ENCODE measurements around the gene USF1. TPM values are rescaled to one million over a fixed set of nuclear protein-coding genes. Genes with fewer than 3 reads are reported as not detected.

USF1 gene
- total RNA-seq, 4 donors from 2014 or later = 40.1 to 81.4 (median 74.9) TPM

DNA sequence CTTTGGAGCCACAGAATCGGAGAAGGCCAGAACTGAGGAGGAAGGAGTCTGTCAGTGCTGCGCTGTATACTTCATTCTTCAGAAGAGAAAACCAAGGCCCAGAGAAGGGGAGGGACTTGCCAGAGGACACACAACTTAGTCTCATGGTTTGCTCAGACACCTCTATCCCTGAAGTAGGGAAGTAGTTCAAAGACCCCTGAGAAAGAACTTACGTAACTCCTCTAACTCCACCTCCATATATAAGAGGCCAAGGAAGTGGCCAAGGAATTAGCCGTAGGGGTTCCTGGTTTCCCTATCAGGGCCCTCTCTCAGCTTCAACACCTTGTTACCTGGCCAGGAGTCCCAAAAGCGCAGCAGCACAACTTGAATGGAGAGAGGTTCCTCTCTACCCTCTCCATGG is 44.2 kb upstream of the USF1 start:
- TF ChIP-seq, protein P1, sequence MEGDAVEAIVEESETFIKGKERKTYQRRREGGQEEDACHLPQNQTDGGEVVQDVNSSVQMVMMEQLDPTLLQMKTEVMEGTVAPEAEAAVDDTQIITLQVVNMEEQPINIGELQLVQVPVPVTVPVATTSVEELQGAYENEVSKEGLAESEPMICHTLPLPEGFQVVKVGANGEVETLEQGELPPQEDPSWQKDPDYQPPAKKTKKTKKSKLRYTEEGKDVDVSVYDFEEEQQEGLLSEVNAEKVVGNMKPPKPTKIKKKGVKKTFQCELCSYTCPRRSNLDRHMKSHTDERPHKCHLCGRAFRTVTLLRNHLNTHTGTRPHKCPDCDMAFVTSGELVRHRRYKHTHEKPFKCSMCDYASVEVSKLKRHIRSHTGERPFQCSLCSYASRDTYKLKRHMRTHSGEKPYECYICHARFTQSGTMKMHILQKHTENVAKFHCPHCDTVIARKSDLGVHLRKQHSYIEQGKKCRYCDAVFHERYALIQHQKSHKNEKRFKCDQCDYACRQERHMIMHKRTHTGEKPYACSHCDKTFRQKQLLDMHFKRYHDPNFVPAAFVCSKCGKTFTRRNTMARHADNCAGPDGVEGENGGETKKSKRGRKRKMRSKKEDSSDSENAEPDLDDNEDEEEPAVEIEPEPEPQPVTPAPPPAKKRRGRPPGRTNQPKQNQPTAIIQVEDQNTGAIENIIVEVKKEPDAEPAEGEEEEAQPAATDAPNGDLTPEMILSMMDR (IDR thresholded peaks at IDR 0.05; ENCODE audit: low read depth) = no peak

DNA sequence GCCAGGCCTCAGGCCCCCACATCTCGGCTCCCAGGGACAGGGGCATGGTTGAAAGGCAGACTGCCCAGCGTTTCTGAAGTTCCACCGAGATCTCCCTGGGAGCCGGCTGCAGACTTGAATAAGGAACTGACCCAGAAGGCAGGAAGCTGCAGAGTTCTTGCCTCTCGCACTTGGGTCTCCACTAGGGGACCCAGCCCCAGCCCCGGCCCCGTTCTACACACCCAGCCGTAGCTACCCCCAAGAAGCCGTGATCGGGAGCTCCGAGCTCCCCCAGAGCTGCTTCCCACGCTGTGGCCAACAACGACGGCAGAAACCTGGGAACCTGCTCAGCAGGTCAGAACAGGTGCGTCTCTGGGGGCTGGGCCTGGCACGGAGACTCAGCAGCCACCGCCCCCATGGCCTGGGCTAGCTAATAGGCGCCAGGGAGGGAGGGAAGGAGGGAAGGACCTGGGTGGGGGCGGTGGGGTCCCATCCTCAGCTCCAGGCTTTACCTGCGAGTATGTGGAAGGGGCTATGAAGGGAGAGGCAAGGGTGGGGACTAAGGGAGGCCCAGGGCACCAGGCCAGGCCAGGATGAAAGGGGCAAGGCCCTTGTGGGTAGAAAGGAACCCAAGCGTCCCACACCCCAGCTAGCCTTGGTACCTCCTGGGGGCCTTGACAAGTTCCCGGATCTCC is 43.6 kb upstream of the USF1 start, which contains the start of gene NECTIN4:
NECTIN4 (minus strand) TSS at position 308 of the 674 bp plus-strand sequence; CDS start at position 46, 262 bp downstream.
- TF ChIP-seq, protein P1 (IDR thresholded peaks at IDR 0.05; ENCODE audit: low read depth) = no peak

DNA sequence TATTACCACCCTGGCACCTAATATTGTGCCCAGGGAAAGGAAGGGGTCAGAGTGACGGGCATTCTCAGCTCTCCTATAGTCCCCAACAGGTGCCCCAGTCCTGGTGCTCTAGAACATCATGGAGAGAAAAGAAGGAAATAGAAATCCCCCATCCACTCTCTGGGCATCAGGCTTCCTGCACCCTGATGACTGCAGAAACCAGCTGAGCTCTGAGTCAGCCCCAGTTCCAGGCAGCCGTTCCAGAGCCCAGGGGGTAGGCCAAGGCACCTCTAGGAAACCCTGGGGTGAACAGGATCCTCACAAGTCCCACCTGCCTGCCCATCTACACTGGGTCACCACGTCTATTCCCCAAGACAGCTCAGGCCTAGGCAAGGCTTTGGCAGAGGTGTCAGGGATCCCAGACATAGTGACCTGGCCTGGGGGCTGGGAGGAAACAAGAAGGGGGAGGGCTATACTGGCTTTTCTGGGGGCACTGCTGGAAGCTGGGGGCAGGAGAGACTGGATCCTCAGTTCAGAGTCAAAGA is 42.9 kb upstream of the USF1 start:
- TF ChIP-seq, protein P1 (IDR thresholded peaks at IDR 0.05; ENCODE audit: low read depth) = no peak

DNA sequence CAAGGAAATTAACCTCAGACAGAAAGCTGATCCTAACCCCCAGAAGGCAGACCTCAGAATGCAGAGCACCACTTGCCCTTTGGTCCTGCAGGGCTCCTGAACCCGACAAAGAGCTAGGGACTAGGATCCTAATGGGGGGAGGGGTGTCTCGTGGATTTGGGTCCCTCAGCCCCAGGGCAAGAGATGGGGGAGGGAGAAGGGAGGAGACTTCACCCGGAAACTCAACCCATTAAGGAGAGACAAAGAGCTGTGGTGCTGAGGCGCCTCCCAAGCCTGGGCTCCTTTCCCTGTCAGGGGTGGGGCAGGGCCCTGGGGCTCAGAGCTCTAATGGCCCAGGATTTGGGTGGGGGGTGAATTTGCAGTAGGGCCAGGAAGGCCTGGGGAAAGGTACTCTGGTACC is 40.7 kb upstream of the USF1 start:
- TF ChIP-seq, protein P1 (IDR thresholded peaks at IDR 0.05; ENCODE audit: low read depth) = no peak

DNA sequence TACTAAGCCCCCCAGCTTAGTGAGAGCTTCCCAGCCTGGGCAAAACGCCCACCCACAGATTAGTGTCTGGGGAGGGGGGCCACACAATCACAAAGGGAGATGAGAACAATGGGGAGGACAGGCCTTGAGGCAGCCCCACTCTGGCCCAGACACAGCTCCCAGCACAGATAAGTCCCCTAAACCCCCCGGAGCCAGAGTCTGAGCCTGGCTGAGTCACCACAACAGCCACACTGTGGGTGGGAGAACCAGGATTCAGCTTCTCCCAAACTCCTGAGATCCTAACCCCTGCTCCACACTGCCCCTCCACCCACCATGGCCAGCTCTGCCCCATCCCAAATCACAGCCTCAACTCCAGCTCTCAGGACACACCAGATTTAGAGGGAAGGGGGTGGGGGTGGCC is 39.4 kb upstream of the USF1 start:
- TF ChIP-seq, protein P1 (IDR thresholded peaks at IDR 0.05; ENCODE audit: low read depth) = no peak

DNA sequence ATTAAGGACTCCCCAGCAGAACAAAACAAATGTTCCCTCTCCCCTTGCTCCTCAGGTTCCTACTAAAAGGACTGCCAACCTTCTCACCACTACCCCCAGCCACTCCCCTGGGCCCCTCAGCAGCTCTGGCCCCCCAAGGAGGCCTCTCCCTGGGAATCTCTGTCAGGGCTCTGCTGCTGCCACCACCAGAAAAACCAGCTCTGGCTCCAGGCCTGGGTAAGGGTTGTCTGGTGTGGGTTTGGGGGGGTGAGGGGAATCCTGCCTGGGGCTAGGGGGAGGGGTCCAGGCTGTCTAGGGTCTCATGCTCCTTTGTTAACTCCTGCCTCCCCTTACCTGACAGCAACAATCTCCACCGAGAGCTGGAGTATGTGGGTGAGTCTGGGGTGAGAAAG is 38.8 kb upstream of the USF1 start:
- TF ChIP-seq, protein P1 (IDR thresholded peaks at IDR 0.05; ENCODE audit: low read depth) = no peak

DNA sequence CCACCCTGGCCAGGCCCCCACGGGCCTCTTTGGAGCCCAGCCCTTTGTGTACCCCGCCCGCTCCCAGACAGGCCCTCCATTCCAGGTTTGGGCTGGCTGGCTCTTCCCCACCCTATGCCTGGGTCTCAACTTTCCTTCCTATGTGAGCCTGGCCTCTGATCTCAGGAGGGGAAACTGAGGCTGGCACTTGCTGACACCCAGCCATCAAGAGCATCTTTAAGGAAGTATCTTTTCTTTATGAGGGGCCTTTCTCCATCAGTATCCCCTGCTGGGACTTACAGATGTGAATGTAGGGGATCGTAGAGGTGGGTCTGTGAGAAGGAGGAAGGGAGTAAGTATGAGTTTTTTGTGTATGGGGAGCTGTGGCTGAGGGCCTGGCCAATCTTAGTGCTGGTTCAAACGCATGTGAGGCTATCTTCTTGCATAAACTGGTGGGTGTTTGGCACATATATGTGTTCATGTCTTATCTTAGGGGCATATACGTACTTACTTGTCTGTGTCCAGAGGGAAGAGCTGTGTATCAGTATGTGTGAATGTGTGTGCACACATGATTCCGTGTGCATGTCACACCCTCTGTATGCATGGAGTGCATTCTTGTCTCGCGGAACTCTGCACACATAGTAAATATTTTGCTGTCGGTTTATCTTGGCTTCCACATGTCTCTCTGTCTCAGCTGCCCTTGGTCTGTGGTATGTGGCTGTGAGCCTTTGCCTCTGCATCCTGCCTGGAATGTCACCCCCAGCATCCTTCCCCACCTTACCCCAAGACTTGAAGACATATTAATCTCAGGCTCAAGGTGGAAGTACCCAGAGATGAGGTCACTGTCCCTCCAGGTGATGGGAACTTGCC is 38.2 kb upstream of the USF1 start:
- TF ChIP-seq, protein P1 (IDR thresholded peaks at IDR 0.05; ENCODE audit: low read depth) = no peak
